Measurements from ENCODE around the gene HSPA1A. TPM values are rescaled to one million over a fixed set of nuclear protein-coding genes. Genes with fewer than 3 reads are reported as not detected.

HSPA1A gene
- total RNA-seq, 1 experiment from 2014 or later = 20.3 TPM

DNA sequence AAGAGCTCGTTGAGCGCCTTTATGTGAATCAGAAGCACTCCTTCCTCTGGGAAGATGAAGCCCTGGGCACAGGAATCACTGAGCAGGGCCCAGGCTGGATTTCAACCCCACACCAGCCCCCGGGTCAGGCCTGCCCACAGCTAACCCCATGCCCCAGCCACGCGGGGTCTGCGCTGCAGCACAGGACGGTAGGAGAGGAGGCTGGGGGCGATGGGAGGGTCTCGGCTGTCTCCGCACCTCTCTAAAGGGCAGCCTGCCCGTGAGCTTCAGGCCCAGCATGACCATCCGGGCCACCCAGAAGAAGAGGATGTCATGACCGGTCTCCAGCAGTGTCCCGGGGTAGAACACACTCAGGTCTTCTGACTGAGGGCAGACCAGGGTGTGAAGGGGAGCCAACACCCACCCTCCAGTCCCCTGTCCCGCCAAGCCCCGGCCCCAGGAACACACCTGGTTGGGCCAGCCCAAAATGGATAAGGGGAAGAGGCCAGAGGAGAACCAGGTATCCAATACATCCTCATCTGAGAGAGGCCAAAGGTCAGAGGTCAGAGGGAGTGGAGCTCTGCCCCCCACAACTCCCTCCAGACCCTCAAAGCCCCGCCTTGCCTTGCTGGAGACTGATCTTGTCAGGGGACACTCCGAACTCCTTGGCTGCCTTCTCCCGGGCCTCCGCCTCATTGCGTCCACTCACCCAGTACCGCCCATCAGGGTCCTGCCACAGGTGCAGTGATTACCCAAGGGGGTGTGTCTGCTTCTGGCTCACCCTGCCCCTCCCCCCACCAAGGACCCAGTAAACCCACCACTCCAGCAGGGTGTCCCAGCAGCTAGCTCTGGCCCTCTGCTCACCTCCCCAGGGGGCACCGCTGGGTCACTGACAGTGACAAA lies 33.9 kb upstream of the HSPA1A start:
- TF ChIP-seq, protein P1, sequence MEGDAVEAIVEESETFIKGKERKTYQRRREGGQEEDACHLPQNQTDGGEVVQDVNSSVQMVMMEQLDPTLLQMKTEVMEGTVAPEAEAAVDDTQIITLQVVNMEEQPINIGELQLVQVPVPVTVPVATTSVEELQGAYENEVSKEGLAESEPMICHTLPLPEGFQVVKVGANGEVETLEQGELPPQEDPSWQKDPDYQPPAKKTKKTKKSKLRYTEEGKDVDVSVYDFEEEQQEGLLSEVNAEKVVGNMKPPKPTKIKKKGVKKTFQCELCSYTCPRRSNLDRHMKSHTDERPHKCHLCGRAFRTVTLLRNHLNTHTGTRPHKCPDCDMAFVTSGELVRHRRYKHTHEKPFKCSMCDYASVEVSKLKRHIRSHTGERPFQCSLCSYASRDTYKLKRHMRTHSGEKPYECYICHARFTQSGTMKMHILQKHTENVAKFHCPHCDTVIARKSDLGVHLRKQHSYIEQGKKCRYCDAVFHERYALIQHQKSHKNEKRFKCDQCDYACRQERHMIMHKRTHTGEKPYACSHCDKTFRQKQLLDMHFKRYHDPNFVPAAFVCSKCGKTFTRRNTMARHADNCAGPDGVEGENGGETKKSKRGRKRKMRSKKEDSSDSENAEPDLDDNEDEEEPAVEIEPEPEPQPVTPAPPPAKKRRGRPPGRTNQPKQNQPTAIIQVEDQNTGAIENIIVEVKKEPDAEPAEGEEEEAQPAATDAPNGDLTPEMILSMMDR (IDR thresholded peaks at IDR 0.05; ENCODE audit: unreplicated experiment) = no peak

DNA sequence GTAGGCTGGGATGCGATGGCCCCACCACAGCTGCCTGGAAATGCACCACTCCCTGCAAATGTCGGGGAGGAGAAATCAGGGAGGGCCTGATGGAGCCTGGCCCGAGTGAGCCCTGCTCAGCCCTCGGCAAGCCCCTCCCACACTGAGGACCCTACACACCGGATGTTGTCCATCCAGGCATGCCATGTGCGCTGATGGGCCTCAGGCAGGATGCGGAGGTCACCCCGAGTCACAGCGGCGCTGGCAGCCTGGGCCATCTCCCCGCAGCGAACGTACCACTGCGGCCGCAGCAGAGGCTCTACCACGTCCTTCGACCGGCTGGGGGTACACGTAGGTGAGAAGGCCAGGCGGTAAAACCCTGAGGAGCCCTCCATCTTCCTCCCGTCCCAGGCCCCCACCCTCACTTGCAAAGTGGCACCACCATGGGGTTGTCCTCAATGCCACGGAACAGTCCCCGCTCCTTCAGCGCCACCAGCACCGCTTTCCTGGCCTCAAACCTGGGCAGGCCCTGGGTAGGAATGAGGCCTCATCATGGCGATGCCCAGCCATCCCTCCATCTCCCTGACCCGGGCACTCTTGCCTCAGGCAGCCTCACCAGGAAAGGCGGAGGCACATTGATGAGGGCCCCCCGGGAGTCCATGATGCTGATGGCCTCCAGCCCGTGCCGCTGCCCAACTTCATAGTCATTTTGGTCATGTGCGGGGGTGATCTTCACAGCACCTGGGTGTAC lies 33.1 kb upstream of the HSPA1A start:
- peaks cover 6% of the 10 kb centered on the region for H3K4me1 Mint-ChIP-seq (ENCODE audit: insufficient read depth, unreplicated experiment)
- CTCF ChIA-PET = interaction anchor here (1.0 to 1.5 kb wide), 2 partner anchors 9 to 41 kb away, joined by 3 to 4 read pairs; no protein-coding TSS in a partner anchor
- intact Hi-C loops (cut with micrococcal nuclease) = no loop called here
- H3K9me3 Mint-ChIP-seq (ENCODE audit: unreplicated experiment) = no peaks in the 10 kb centered on the region
- no peaks in the 10 kb centered on the region for H3K27me3 Mint-ChIP-seq (ENCODE audit: insufficient read depth, unreplicated experiment)
- POLR2A ChIA-PET = no interaction called here
- no peak for DNase-seq (ENCODE audit: unreplicated experiment)
- peaks cover 57% of the 10 kb centered on the region for H3K36me3 Mint-ChIP-seq (ENCODE audit: insufficient read depth, unreplicated experiment)
- TSS peak; percentile 33 for BruUV-seq (replicated peaks)
- no peak overlapping the region for H3K4me3 Mint-ChIP-seq (ENCODE audit: unreplicated experiment)
- TF ChIP-seq, protein P1 (IDR thresholded peaks at IDR 0.05; ENCODE audit: unreplicated experiment) = no peak
- H3K27ac Mint-ChIP-seq (ENCODE audit: low read depth, unreplicated experiment) = no peak overlapping the region

More for the DNA sequence above, 33.9 kb upstream of the HSPA1A start:
- Mint-ChIP-seq H3K27ac (ENCODE audit: low read depth, unreplicated experiment) (no peak overlapping the region), H3K9me3 (ENCODE audit: unreplicated experiment) (no peaks in the 10 kb centered on the region), H3K4me1 (ENCODE audit: insufficient read depth, unreplicated experiment) (peaks cover 10% of the 10 kb centered on the region), H3K27me3 (ENCODE audit: insufficient read depth, unreplicated experiment) (no peaks in the 10 kb centered on the region), H3K4me3 (ENCODE audit: unreplicated experiment) (no peak overlapping the region), H3K36me3 (ENCODE audit: insufficient read depth, unreplicated experiment) (peaks cover 54% of the 10 kb centered on the region)
- ChIA-PET POLR2A (interaction anchor here (1.8 kb wide), 1 partner anchor 45 kb away, joined by 3 read pairs; no protein-coding TSS in a partner anchor), CTCF (interaction anchor here (0.7 to 0.8 kb wide), 2 partner anchors 10 to 46 kb away, joined by 3 to 6 read pairs; partner anchors contain the start of gene HSPA1B)
- intact Hi-C loops (cut with micrococcal nuclease) = no loop called here
- no TSS peak for BruUV-seq (replicated peaks)
- DNase-seq (ENCODE audit: unreplicated experiment) = no peak

DNA sequence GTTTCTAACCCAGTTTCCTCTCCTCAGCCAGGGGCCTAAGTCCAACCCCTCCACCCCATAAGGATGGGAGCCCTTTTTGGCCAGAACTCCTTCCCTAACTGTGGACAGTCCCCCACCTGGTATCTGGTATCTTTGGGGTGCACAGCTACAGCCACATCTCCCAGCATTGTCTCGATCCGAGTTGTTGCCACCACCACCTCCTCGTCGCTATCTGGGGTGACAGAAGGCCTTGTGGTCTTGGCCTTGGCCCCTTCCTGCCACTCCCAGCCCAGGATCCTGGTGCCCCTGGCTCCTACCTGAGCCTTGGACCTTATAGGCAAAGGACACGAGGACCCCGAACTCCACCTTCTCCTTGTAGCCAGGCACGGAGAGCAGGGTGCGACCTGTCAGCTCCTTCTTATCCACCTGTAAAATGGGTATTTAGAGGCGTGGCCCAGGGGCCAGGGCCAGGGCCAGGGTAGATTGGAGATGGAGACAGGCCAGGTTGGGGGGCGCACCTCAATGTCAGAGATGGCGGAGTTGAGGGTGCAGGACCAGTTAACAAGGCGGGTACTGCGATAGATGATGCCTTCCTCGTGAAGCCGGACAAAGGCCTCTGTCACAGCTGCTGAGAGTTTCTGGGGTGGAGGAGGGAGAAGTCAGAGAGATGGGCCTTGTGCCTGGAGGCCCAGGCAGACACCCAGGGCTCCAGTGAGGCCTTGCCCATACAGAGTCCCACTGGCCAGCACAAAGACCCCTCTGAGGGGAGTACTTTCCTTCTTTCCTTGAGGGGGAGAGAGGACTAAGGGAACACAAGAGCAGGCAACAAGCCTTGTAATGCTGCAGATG lies 31.0 kb upstream of the HSPA1A start:
- H3K27ac Mint-ChIP-seq (ENCODE audit: low read depth, unreplicated experiment) = no peak overlapping the region
- no peaks in the 10 kb centered on the region for H3K27me3 Mint-ChIP-seq (ENCODE audit: insufficient read depth, unreplicated experiment)
- no peaks in the 10 kb centered on the region for H3K9me3 Mint-ChIP-seq (ENCODE audit: unreplicated experiment)
- no peak for DNase-seq (ENCODE audit: unreplicated experiment)
- BruUV-seq (replicated peaks) = no TSS peak
- ChIA-PET POLR2A (interaction anchor here (1.0 to 1.2 kb wide), 2 partner anchors 12 to 30 kb away, joined by 3 read pairs; partner anchors contain the start of genes HSPA1A, HSPA1L and VARS1), CTCF (interaction anchor here (0.6 to 2.2 kb wide), 4 partner anchors 15 to 186 kb away, joined by 3 to 8 read pairs (median 4); partner anchors contain the start of gene MSH5)
- no peak overlapping the region for H3K4me3 Mint-ChIP-seq (ENCODE audit: unreplicated experiment)
- intact Hi-C loops (cut with micrococcal nuclease) = no loop called here
- H3K36me3 Mint-ChIP-seq (ENCODE audit: insufficient read depth, unreplicated experiment) = peaks cover 62% of the 10 kb centered on the region
- TF ChIP-seq, protein P1 (IDR thresholded peaks at IDR 0.05; ENCODE audit: unreplicated experiment) = no peak
- no peaks in the 10 kb centered on the region for H3K4me1 Mint-ChIP-seq (ENCODE audit: insufficient read depth, unreplicated experiment)

All from MCF 10A (cell line).